Heart right ventricle (tissue), 16 donors: ENCODE results near the gene FA2H. TPM values are rescaled to one million over a fixed set of nuclear protein-coding genes. Genes with fewer than 3 reads are reported as not detected.

Experiments
- ATAC-seq, 8 donors: fragments of 200-7000 bp; cut with Tn5 transposase; one replicate each; pipeline ENCODE4 v1.9.1; 2020; ENCODE audit warnings: mild to moderate bottlenecking in 8 of 8, moderate library complexity in 8 of 8, moderate number of reproducible peaks in 1 of 8
- DNase-seq, 2 donors: peaks; one replicate each; pipeline ENCODE4 v3.0.0-alpha.2; 2020
- H3K27ac ChIP-seq, 10 donors: fragments of 200-600 bp; sonication (generic) in 2 of 10; one replicate each; pipeline versions ENCODE4 v1.5.0 to v1.8.0; 2020 to 2022; ENCODE audit warnings: mild to moderate bottlenecking in 3 of 10
- H3K27me3 ChIP-seq, 7 donors: fragments of 200-600 bp; one replicate each; pipeline ENCODE4 v1.8.0; 2021 to 2022; ENCODE audit warnings: mild to moderate bottlenecking in 2 of 7
- H3K36me3 ChIP-seq, 9 donors: fragments of 200-600 bp; sonication (generic) in 1 of 9; one replicate each; pipeline versions ENCODE4 v1.5.0 to v1.8.0; 2020 to 2022; ENCODE audit warnings: mild to moderate bottlenecking in 2 of 9
- H3K4me1 ChIP-seq, 9 donors: fragments of 200-600 bp; sonication (generic) in 1 of 9; one replicate each; pipeline versions ENCODE4 v1.5.0 to v1.8.0; 2020 to 2022; ENCODE audit warnings: mild to moderate bottlenecking in 4 of 9
- H3K4me3 ChIP-seq, 10 donors: fragments of 200-600 bp; sonication (generic) in 2 of 10; one replicate each; pipeline versions ENCODE4 v1.5.0 to v1.8.0; 2020 to 2022; ENCODE audit warnings: mild to moderate bottlenecking in 7 of 10, moderate library complexity in 2 of 10
- H3K9me3 ChIP-seq, 11 donors: fragments of 200-600 bp in 10 of 11; sonication (generic) in 2 of 11; one replicate each; pipeline versions ENCODE4 v1.5.0 to v1.8.0; 2013 to 2022; ENCODE audit warnings: mild to moderate bottlenecking in 2 of 11, control low read depth in 1 of 11, moderate library complexity in 1 of 11
- CTCF ChIP-seq, 9 donors: fragments of 200-600 bp; sonication (generic) in 2 of 9; IDR thresholded peaks; one replicate each; pipeline versions ENCODE4 v1.5.0 to v1.8.0; 2021 to 2022; ENCODE audit warnings: antibody characterized with exemption in 9 of 9, mild to moderate bottlenecking in 5 of 9, moderate library complexity in 1 of 9
- WGBS, 2 donors: extraction: QIAGEN DNeasy Blood & Tissue Kit; methylation state at CpG; one replicate each; pipeline ENCODE4 v1.1.7; 2013; ENCODE audit warnings: inconsistent platforms in 1 of 2; 5-methylcytosine and 5-hydroxymethylcytosine counted together
- intact Hi-C, 10 donors: fragments of 100-400 bp; cut with DNase I; formaldehyde crosslinking; loops; one replicate each; pipeline versions ENCODE4 v1.11.1 to v1.14.2; 2022
- polyA plus RNA-seq, 2 donors: library from polyadenylated mRNA; stranded (reverse); fragments of 200-250 nt; gene quantifications; one replicate each; pipeline ENCODE4 v1.2.3, GENCODE V29; 2013
- total RNA-seq, 10 donors: library from RNA; stranded (reverse); fragmentation: NEBNext Ultra II Directional in 3 of 10; extraction: Animal tissue kit (Norgen Biotek cat#: 25700) in 3 of 10; gene quantifications; one replicate each; pipeline versions ENCODE4 v1.2.1 to v1.2.4, GENCODE V29; 2021 to 2023
- donor health status: Arrhythmogenic right ventricular cardiomyopathy.
- donor health status: ischemic (EF 13 %, LVEDD 7.1; RV severe dilation, severe dysfunction).
- donor health status: healthy with polysubstance abuse.
- donor health status: DM: no; HTN: yes; CAD: no.
- donor health status: DM: no; HTN: no; CAD: no.
- donor health status: ischemic (EF 25% LVEDD 6.9; RV normal size, moderate dysfunction).
- donor health status: ischemic (EF 25% LVEDD 5.7; RV mildly dilated, moderate dysfunction).
- donor health status: healthy.
- donor health status: DM: yes; HTN: yes; CAD: no.
- donor health status: Ischemic cardiomyopathy.
- donor health status: ischemic (EF 35%, LVEDD 5.7; RV mildly dilated, moderate dysfunction).
- donor health status: nonischemic (EF 11% LVEDD 7.7; RV severe dilation, severe dysfunction).
- donor health status: DM: yes; HTN: yes; CAD: no.
- donor health status: PGD.
- donor health status: ischemic (EF 29% LVEDD 5.4; RV normal size, mild dysfunction).
- donor health status: nonischemic (EF 23%, LVEDD 6.1; RV moderate dilation, normal function).

FA2H gene
- total and polyA plus RNA-seq, 12 donors = 0.04 to 0.41 (median 0.15) TPM; not detected in 9

- intact Hi-C loops = no loop called here
- 69 to 75% methylated on average over 9 of the region's 9 CpGs for WGBS, 2 donors
- H3K4me3 ChIP-seq = no peak overlapping the region
- no peaks in the 10 kb centered on the region for H3K36me3 ChIP-seq
- H3K9me3 ChIP-seq = no peaks in the 10 kb centered on the region
- TF ChIP-seq CTCF (IDR thresholded peaks at IDR 0.05) = no peak
- no peak overlapping the region for H3K27ac ChIP-seq
- peaks cover 0 to 52% (median 23%) of the 10 kb centered on the region in 7 donors for H3K27me3 ChIP-seq
- ATAC-seq = no peak
- no peaks in the 10 kb centered on the region for H3K4me1 ChIP-seq
- no peak for DNase-seq
These were observed 38.0 kb downstream of the FA2H start for GRCh38 chr16:74736531-74737157.

GRCh38 chr16:74735554-74735953 lies 39.1 kb downstream of the FA2H start:
- WGBS, 2 donors = 95 to 98% methylated on average over 3 of the region's 3 CpGs
- DNase-seq (no peak), ATAC-seq (no peak)
- Histone ChIP-seq H3K27ac (no peak overlapping the region), H3K9me3 (no peaks in the 10 kb centered on the region), H3K4me3 (no peak overlapping the region), H3K27me3 (peaks cover 0 to 52% (median 23%) of the 10 kb centered on the region in 7 donors), H3K36me3 (no peaks in the 10 kb centered on the region), H3K4me1 (no peaks in the 10 kb centered on the region)
- TF ChIP-seq CTCF (IDR thresholded peaks at IDR 0.05) = no peak
- intact Hi-C loops = no loop called here

GRCh38 chr16:74735162-74735452 lies 39.5 kb downstream of the FA2H start:
- Histone ChIP-seq H3K27ac (no peak overlapping the region), H3K4me1 (no peaks in the 10 kb centered on the region), H3K9me3 (no peaks in the 10 kb centered on the region), H3K4me3 (no peak overlapping the region), H3K36me3 (no peaks in the 10 kb centered on the region), H3K27me3 (peaks cover 0 to 52% (median 23%) of the 10 kb centered on the region in 7 donors)
- TF ChIP-seq CTCF (IDR thresholded peaks at IDR 0.05) = no peak
- DNase-seq = no peak
- no peak for ATAC-seq
- intact Hi-C loops = no loop called here
- WGBS, 2 donors = 72 to 75% methylated on average over 10 of the region's 10 CpGs

GRCh38 chr16:74734361-74735161 lies 40.1 kb downstream of the FA2H start:
- intact Hi-C loops = no loop called here
- no peak for TF ChIP-seq CTCF (IDR thresholded peaks at IDR 0.05)
- H3K36me3 ChIP-seq = no peaks in the 10 kb centered on the region
- DNase-seq (no peak), ATAC-seq (no peak)
- no peak overlapping the region for H3K4me3 ChIP-seq
- no peaks in the 10 kb centered on the region for H3K9me3 ChIP-seq
- no peak overlapping the region for H3K27ac ChIP-seq
- 51 to 53% methylated on average over 21 of the region's 21 CpGs for WGBS, 2 donors
- H3K4me1 ChIP-seq = no peaks in the 10 kb centered on the region
- H3K27me3 ChIP-seq = peaks cover 0 to 47% (median 23%) of the 10 kb centered on the region in 7 donors
